GM03348 (cell line): ENCODE data around the gene SPDYE1.
"Not testable (repeated sequence)": the region's sequence is repeated elsewhere in the genome, so short reads cannot be mapped to it uniquely, and the experiment has no call there.

Experiments
- DNase-seq: peaks from one replicate; pipeline ENCODE4 v3.0.0; 2012; ENCODE audit warnings: low spot score

SPDYE1 gene

DNA sequence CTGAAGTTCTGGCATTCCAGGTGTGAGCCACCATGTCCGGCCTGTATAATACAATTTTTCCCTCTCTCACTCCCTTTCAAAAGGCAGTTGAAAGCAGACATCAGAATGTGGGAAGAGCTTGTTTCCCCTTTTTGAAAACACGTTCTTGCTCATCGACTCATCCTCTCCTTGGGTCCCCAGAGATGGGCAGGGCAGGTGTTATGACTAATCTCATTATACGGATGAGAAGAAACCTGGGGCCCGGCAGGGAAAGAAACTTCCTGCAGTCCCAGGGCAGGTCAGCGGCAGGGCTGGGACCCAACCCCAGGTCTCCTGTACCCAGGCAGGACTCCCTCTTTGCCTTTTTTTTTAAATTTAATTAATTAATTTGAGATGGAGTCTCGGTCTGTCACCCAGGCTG is 4.8 kb upstream of the SPDYE1 start:
- DNase-seq: not testable (repeated sequence)

DNA sequence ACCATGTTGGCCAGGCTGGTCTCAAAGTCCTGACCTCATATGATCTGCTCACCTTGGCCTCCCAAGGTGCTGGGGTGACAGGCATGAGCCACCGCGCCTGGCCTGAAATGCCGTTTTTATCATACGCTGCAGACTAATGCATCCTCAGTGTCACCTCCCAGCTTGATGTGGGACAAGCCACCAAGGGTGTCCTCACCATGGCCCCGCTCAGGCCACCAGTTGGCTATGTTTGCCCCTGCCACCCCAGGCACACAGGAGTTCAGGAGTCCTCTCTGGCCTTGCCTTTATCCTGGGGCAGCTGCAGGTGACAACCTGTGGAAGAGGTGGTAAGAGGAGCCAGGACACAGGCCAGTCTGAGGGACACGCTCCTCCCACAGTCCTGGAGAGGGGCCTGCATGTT is 3.0 kb upstream of the SPDYE1 start:
- DNase-seq: not testable (repeated sequence)

DNA sequence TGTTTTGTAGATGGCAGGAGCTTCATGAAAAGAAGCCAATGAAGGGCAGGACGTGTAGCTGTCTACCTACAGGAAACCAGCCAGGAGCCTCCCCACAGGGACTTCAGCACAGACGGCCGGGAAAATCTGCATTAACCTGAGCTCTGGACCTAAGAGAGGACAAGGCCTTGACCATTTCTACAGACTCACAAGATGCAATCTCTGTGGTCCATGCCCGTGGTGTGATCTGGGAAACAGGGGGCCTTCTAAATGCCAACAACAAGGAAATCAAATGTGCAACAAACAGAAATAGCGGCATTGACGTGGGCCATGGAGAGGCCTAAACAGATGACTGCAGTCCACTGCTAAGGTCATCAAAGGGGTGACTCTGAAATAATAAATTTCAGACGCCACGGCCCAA is 14.4 kb downstream of the SPDYE1 start:
- not testable (repeated sequence) for DNase-seq

- DNase-seq: not testable (repeated sequence)
Observed at GRCh38 chr7:44015090-44015489, 17.4 kb downstream of the SPDYE1 start.

DNA sequence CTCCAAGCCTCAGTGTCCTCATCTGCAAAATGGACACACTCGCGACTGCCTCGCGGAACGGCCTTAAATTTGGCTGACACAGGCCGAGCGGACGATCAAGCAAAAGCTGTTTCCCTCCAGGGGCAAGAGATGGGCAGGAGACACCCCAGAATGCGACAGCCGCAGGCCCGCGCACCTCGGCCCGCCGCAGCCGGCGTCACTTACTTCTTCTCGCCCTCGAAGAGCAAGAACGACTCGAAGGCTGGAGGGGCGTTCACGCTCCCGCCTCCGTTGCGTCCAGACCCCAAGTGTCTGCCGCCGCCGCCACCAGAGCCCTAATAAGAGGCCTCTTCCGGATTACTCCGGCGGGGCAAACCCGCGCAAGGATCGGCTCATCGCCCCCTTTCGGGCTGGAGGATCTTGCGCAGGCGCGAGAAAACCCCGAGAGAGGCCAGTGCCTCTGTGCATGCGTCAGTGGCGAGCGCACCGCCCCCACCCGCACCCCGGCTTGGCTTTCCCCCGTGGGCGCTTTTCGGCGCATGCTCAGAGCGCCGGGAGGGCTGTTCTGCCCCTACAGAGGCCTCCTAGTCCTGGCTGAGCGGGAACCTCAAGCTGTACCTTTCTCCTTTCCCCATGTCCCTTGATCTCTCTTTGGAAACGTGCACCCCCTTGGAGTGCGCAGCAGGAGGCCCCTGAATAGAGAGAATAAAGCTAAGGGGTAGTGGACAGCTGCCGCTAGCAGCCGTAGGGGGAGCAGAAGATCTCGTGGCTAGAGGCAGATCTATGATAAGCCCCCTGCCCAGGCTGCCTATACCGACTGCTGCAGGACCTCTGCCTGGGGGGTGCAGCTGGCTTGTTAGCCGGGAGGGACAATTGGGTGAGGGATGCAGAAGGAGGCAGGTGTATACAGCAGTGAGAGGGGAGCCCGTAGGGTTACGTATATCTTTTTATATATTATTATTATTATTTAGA is 21.4 kb downstream of the SPDYE1 start:
- DNase-seq: peak; percentile 99

DNA sequence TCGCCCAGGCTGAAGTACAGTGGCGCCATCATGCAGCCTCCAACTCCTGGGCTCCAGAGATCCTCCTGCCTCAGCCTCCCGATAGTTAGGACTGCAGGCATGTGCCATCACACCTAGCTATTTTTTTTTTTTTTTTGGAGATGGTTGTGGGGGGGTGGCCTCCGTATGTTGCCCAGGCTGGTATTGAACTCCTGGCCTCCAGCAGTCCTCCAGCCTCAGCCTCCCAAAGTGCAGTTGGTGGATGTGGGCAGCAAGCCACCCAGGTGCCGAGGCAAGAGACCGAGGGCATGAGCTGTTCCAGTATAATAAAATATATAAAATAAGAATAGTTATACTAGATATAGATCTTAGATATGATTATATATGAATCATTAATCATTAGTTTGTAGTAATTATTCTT is 22.1 kb downstream of the SPDYE1 start:
- DNase-seq: not testable (repeated sequence)

DNA sequence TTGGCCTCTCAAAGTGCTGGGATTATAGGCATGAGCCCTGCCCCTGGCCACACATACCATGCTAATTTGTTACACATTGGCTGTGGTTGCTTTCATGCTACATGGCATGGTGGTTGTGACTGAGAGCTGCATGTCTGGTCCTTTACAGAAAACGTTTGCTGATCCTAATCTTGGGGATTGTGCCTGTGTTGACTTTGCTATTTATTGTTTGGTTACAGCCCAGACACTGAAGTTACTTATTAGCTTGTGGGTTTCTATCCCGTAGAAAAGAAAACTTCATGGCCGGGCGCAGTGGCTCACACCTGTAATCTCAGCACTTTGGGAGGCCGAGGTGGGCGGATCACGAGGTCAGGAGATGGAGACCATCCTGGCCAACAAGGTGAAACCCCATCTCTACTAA is 24.4 kb downstream of the SPDYE1 start:
- DNase-seq: not testable (repeated sequence)

DNA sequence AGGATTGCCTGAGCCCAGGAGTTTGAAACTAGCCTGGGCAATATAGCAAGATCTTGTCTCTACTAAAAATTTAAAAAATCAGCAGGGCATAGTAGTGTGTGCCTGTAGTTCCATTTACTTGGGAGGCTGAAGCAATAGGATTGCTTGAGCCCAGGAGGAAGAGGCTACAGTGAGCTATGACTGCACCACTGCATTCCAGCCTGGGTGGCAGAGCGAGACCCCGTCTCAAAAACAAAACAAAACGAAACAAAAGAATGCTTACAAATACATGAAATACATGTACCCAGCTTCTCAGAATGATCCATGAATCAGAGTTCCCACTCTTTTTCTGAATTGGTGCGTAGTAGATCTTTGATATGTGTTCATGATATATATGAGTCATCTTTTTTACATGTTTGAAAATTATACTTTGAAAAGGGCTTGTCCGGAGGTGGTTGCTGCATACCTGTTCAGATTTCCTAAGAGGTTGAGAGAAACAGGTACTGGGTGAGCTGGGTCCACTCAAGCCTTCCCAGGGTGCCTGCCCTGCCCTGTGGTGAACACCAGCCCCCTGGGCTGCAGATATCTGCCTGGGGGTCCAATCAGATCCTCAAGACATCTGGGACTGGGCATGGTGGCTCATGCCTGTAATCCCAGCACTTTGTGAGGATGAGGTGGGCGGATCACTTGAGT is 25.2 kb downstream of the SPDYE1 start:
- not testable (repeated sequence) for DNase-seq

- not testable (repeated sequence) for DNase-seq
Observed at GRCh38 chr7:44029433-44029832, 31.7 kb downstream of the SPDYE1 start.

DNA sequence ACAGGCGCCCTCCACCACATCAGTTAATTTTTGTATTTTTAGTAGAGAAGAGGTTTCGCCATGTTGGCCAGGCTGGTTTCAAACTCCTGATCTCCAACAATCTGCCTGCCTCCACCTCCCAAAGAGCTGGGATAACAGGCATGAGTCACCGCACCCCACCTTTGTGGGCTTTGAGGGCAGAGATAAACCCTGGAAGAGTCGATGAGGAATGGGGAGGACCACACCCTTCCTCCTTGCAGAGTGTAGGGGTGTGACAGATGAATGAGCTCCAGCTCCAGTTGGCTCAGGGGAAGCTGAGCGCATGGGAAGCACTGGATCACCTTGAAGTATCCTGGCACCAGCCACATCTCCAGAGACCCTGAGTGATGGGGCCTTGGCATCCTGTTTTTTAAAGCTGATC is 32.3 kb downstream of the SPDYE1 start:
- DNase-seq: not testable (repeated sequence)

GRCh38 chr7:44031319-44031718 is 33.6 kb downstream of the SPDYE1 start:
- not testable (repeated sequence) for DNase-seq

- not testable (repeated sequence) for DNase-seq
Observed at GRCh38 chr7:44032031-44032430, 34.3 kb downstream of the SPDYE1 start.

DNA sequence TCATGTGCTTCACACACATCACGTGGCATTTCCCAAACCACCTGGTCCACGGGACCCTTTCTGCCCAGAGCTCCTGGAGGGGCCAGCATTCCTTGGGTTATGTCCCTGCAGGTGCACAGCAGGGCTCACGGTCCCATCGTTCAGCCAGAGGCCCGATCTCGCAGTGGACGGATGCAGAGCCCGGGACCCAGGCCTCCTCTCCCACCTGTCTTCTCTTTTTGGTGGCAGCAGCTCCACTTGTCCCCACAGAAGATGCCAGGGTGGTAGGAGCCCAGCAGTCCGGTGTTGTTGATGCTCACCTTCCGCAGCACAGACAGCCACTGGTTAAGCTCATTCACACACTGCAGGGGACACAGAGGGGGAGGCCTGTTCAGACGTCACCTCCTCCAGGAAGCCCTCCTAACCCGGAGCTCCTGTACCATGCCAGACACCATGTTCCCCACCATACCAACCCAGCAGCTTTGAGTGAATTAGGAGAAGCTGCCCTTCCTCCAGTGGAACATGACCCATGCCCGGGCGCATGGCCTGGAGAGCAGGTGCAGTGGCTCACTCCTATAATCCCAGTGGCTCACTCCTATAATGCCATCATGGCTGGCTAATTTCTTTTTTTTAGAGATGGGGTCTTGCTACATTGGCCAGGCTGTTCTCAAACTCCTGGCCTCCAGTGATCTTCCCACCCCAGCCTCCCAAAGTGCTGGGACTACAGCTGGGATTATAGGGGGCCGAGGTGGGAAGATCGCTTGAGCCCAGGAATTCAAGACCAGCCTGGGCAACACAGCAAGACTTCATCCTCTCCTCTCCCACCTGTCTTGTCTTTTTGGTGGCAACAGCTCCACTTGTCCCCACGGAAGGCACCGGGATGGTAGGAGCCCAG is 36.5 kb downstream of the SPDYE1 start:
- not testable (repeated sequence) for DNase-seq

- not testable (repeated sequence) for DNase-seq
Observed at GRCh38 chr7:44036364-44036763, 38.7 kb downstream of the SPDYE1 start.

- not testable (repeated sequence) for DNase-seq
Observed at GRCh38 chr7:44037951-44038350, 40.3 kb downstream of the SPDYE1 start.

GRCh38 chr7:44038553-44038952 is 40.9 kb downstream of the SPDYE1 start:
- not testable (repeated sequence) for DNase-seq

DNA sequence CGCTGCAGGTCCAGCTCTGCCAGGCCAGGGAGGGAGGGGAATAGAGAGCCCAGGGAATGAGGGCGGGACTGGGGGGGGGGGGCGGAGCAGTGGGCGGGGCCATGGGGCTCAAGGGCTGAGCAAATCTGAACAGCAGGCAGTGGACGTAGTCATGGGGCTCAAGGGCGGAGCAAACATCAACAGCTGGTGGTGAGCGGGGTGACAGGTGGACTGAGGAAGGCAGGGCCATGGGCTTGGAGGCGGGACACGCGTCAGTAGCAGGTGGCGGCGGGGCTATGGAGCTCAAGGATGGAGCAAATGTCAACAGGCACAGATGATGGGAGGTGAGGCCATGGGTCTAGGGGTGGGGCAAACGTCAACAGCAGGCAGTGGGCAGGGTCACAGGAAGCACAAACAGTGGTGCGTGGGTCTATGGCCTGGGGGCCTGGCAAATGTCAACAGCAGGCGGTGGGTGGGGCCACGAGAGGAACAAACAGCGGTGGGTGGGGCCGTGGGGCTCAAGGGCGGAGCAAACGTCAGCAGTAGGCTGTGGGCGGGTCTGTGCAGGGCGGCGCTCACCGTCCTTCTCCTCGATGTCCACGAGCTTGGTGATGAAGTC is 41.4 kb downstream of the SPDYE1 start:
- DNase-seq: peak; percentile 42

DNA sequence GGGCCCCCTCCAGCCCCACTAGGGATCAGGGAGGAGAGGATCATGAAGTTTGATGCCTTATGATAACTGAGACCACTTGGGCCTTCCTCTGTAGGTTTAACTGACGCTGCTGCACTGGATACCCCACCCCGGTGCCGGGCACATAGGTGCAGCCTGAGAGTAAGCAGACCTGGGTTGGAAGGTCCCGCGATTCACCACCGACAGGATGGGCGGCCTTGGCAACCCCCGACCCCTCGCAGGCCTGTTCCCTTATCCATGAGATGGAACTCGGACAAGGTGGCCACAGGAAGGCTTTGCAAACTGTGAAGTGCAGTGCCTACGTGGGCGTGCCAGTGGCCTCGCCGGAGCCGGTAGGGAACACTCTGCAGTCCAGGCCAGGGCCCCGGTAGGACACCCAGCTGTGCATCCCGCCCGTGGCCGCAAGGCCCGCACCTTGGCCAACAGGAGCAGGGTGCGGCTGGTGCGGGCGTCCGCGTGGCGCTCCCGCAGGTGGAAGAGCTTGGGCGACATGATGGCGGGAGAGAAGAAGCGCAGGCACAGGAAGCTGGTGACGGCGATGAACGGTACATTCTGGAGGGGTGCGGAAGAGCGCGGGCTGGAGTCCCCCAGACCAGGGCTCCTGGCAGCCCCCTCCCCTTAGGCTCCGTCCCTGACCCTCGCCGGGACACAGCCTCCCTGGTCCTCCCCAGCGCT is 42.2 kb downstream of the SPDYE1 start:
- DNase-seq: not testable (repeated sequence)

DNA sequence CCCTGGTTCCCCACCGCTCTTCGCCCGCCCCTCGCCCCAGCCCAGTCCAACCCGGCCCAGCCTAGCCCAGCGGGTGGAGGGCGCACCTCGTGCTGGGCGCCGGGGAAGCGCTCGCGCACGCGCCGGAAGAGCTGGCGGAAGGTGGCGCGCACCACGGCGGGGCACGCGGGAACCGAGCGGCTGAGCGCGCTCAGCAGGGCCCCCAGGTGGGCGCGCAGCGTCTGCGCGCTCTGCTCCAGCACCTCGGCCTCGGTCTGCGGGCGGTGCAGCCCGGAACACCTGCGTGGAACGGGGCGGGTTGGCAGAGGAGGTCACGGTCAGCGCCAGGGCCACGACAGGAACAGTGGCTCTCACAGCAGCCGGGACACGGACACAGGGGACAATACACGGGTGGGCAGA is 42.8 kb downstream of the SPDYE1 start:
- not testable (repeated sequence) for DNase-seq

GRCh38 chr7:44042221-44042620 is 44.5 kb downstream of the SPDYE1 start:
- DNase-seq: no peak

GRCh38 chr7:44043902-44044301 is 46.2 kb downstream of the SPDYE1 start:
- DNase-seq: no peak
